Hepatocyte (in vitro differentiated cells): ENCODE results near the gene KDM2A. TPM values are rescaled to one million over a fixed set of nuclear protein-coding genes. Genes with fewer than 3 reads are reported as not detected.

ENCODE experiments used
- DNase-seq: peaks from one replicate; pipeline ENCODE4 v3.0.0-alpha.2; 2016; ENCODE audit warnings: low spot score
- H2AFZ ChIP-seq: fragments of 200-600 bp; sonication (generic); 2 replicates; pipeline ENCODE4 v1.6.0; 2016; ENCODE audit warnings: antibody characterized with exemption, mild to moderate bottlenecking
- H3K27ac ChIP-seq: fragments of 200-600 bp; sonication (generic); 2 replicates; pipeline ENCODE4 v1.5.1; 2016; ENCODE audit warnings: mild to moderate bottlenecking
- H3K27me3 ChIP-seq: fragments of 200-600 bp; sonication (generic); 2 replicates; pipeline ENCODE4 v1.6.1; 2016
- H3K36me3 ChIP-seq: fragments of 200-600 bp; sonication (generic); replicated peaks from 2 replicates; pipeline ENCODE4 v1.5.1; 2016; ENCODE audit warnings: low read depth; ENCODE audit not compliant: insufficient read depth
- H3K4me1 ChIP-seq: fragments of 200-600 bp; sonication (generic); 2 replicates; pipeline ENCODE4 v1.5.1; 2016; ENCODE audit warnings: mild to moderate bottlenecking, moderate library complexity; ENCODE audit not compliant: insufficient read depth
- H3K4me2 ChIP-seq: fragments of 200-600 bp; sonication (generic); 2 replicates; pipeline ENCODE4 v1.6.0; 2016
- H3K4me3 ChIP-seq: fragments of 200-600 bp; sonication (generic); 2 replicates; pipeline ENCODE4 v1.5.1; 2016; ENCODE audit warnings: mild to moderate bottlenecking
- H3K79me2 ChIP-seq: fragments of 200-600 bp; sonication (generic); 2 replicates; pipeline ENCODE4 v1.6.0; 2017; ENCODE audit warnings: mild to moderate bottlenecking
- H3K9me2 ChIP-seq: fragments of 200-600 bp; sonication (generic); replicated peaks from 2 replicates; pipeline ENCODE4 v1.6.0; 2017; ENCODE audit warnings: mild to moderate bottlenecking; ENCODE audit not compliant: insufficient read depth
- H3K9me3 ChIP-seq: fragments of 200-600 bp; sonication (generic); 2 replicates; pipeline ENCODE4 v1.5.1; 2016; ENCODE audit warnings: low read depth, mild to moderate bottlenecking
- H4K20me1 ChIP-seq: fragments of 200-600 bp; sonication (generic); 2 replicates; pipeline ENCODE4 v1.6.0; 2016; ENCODE audit warnings: mild to moderate bottlenecking; ENCODE audit not compliant: insufficient read depth, poor library complexity, severe bottlenecking
- CTCF ChIP-seq: fragments of 200-600 bp; sonication (generic); IDR thresholded peaks from 2 replicates; pipeline ENCODE4 v1.5.1; 2016; ENCODE audit warnings: antibody characterized with exemption, mild to moderate bottlenecking; ENCODE audit not compliant: poor library complexity
- EZH2 ChIP-seq: fragments of 200-600 bp; sonication (generic); IDR thresholded peaks from 2 replicates; pipeline ENCODE4 v1.6.1; 2016; ENCODE audit warnings: antibody characterized with exemption, mild to moderate bottlenecking, borderline replicate concordance
- EZH2phosphoT487 ChIP-seq: fragments of 200-600 bp; sonication (generic); IDR thresholded peaks from one replicate; pipeline ENCODE4 v1.6.1; 2018; ENCODE audit warnings: antibody characterized with exemption, mild to moderate bottlenecking, low read depth, moderate library complexity; ENCODE audit not compliant: unreplicated experiment, severe bottlenecking
- WGBS: methylation state at CpG from one replicate; pipeline ENCODE4 v1.1.6; 2016; ENCODE audit warnings: low lambda C conversion rate; ENCODE audit errors: missing lambda C conversion rate; 5-methylcytosine and 5-hydroxymethylcytosine counted together
- polyA plus RNA-seq: library from polyadenylated mRNA; unstranded; fragments of >200 nt; fragmentation: Nextera tagmentation; extraction: Ambion mirVana; gene quantifications from 2 replicates; pipeline ENCODE4 v1.2.1, GENCODE V29; 2016
- total RNA-seq: library from RNA; depleted of rRNA; stranded (reverse); fragments of >200 nt; gene quantifications from 2 replicates; pipeline ENCODE4 v1.2.3, GENCODE V29; 2014

KDM2A gene
- total and polyA plus RNA-seq, 2 experiments from 2014 or later = 18.7 to 51.2 TPM

GRCh38 chr11:67301951-67302516 lies 183.0 kb downstream of the KDM2A start:
- peak overlapping the region; percentile 100 for H3K4me2 ChIP-seq
- no peaks in the 10 kb centered on the region for H3K36me3 ChIP-seq
- 45% methylated on average over 15 of the region's 15 CpGs for WGBS
- H2AFZ ChIP-seq = no peak overlapping the region
- H3K9me2 ChIP-seq = no peaks in the 10 kb centered on the region
- TF ChIP-seq EZH2phosphoT487 = no peak
- no peak for TF ChIP-seq EZH2
- TF ChIP-seq CTCF = no peak
- no peaks in the 10 kb centered on the region for H3K9me3 ChIP-seq
- no peak overlapping the region for H3K4me3 ChIP-seq
- H3K27ac ChIP-seq = peak overlapping the region; percentile 92
- H4K20me1 ChIP-seq = no peaks in the 10 kb centered on the region
- no peaks in the 10 kb centered on the region for H3K27me3 ChIP-seq
- peak; percentile 83 for DNase-seq
- peaks cover 23% of the 10 kb centered on the region for H3K4me1 ChIP-seq
- H3K79me2 ChIP-seq = peaks cover 20% of the 10 kb centered on the region

- no peak for TF ChIP-seq EZH2
- TF ChIP-seq CTCF = no peak
- no peak for TF ChIP-seq EZH2phosphoT487
- peak; percentile 66 for DNase-seq
- 26% methylated on average over 23 of the region's 23 CpGs for WGBS
Measured at GRCh38 chr11:67302571-67303131, 183.6 kb downstream of the KDM2A start.

GRCh38 chr11:67303132-67303834 lies 184.2 kb downstream of the KDM2A start, which contains the start of gene SSH3:
Gene SSH3 (plus strand): TSS chr11:67303530. CDS start chr11:67303626, 96 bp downstream.
- Histone ChIP-seq H3K27me3 (no peaks in the 10 kb centered on the region), H3K4me1 (peaks cover 23% of the 10 kb centered on the region), H4K20me1 (no peaks in the 10 kb centered on the region), H2AFZ (peak within 1 kb of the TSS; percentile 89), H3K9me3 (no peaks in the 10 kb centered on the region), H3K36me3 (no peaks in the 10 kb centered on the region), H3K9me2 (no peaks in the 10 kb centered on the region), H3K79me2 (peaks cover 16% of the 10 kb centered on the region), H3K4me3 (peak within 1 kb of the TSS; percentile 90), H3K27ac (peak within 1 kb of the TSS; percentile 92), H3K4me2 (peak within 1 kb of the TSS; percentile 100)
- WGBS = 1% methylated on average over 28 of the region's 65 CpGs
- TF ChIP-seq CTCF (no peak), EZH2 (no peak), EZH2phosphoT487 (no peak)
- peak; percentile 91 for DNase-seq

More at GRCh38 chr11:67302571-67303131, 183.6 kb downstream of the KDM2A start:
- Histone ChIP-seq H4K20me1 (no peaks in the 10 kb centered on the region), H3K9me3 (no peaks in the 10 kb centered on the region), H3K4me3 (peak overlapping the region; percentile 90), H3K36me3 (no peaks in the 10 kb centered on the region), H3K4me1 (peaks cover 23% of the 10 kb centered on the region), H3K9me2 (no peaks in the 10 kb centered on the region), H3K27ac (peak overlapping the region; percentile 92), H3K4me2 (peak overlapping the region; percentile 100), H3K27me3 (no peaks in the 10 kb centered on the region), H3K79me2 (peaks cover 18% of the 10 kb centered on the region), H2AFZ (peak overlapping the region; percentile 89)
